HepG2 (cell line): ENCODE results near the gene ZNF324B. TPM values are rescaled to one million over a fixed set of nuclear protein-coding genes. Genes with fewer than 3 reads are reported as not detected.

Experiments used
- ASH2L ChIP-seq: fragments of 300-600, 200-600 bp; sonication (generic); IDR thresholded peaks from 2 replicates; pipeline ENCODE4 v1.7.0; 2017; ENCODE audit warnings: low read depth, mild to moderate bottlenecking, moderate library complexity, mixed read lengths, low read length; ENCODE audit not compliant: insufficient read length
- CAMTA2 ChIP-seq: sonication (generic); formaldehyde crosslinking; IDR thresholded peaks from 2 replicates; pipeline ENCODE4 v1.4.0; 2020; ENCODE audit warnings: mild to moderate bottlenecking, missing genetic modification reagents, borderline replicate concordance
- DR1 ChIP-seq: sonication (generic); formaldehyde crosslinking; IDR thresholded peaks from 2 replicates; pipeline ENCODE4 v1.8.0; 2021; ENCODE audit warnings: mild to moderate bottlenecking, missing genetic modification reagents, inconsistent platforms
- E2F5 ChIP-seq: sonication (generic); formaldehyde crosslinking; conservative IDR thresholded peaks from 2 replicates; pipeline ENCODE4 v1.4.0; 2020; ENCODE audit warnings: missing genetic modification reagents
- ESRRA ChIP-seq: sonication (generic); formaldehyde crosslinking; IDR thresholded peaks from 2 replicates; pipeline ENCODE4 v1.5.1; 2020; ENCODE audit warnings: mild to moderate bottlenecking, low read depth, missing genetic modification reagents
- MBD4 ChIP-seq: IDR thresholded peaks from 2 replicates; pipeline ENCODE4 v1.6.1; 2012; ENCODE audit warnings: low read length, inconsistent platforms, borderline replicate concordance
- RXRB ChIP-seq: IDR thresholded peaks from 2 replicates; pipeline ENCODE4 v1.6.1; 2016; ENCODE audit warnings: borderline replicate concordance, missing genetic modification reagents, missing compliant biosample characterization
- SCMH1 ChIP-seq: sonication (generic); formaldehyde crosslinking; IDR thresholded peaks from 2 replicates; pipeline ENCODE4 v1.9.0; 2021; ENCODE audit warnings: missing genetic modification reagents, mild to moderate bottlenecking, borderline replicate concordance
- ZNF143 ChIP-seq: sonication (generic); formaldehyde crosslinking; IDR thresholded peaks from 2 replicates; pipeline ENCODE4 v1.4.0; 2020; ENCODE audit warnings: missing genetic modification reagents
- ZNF451 ChIP-seq: sonication (generic); formaldehyde crosslinking; IDR thresholded peaks from 2 replicates; pipeline ENCODE4 v1.5.0; 2020; ENCODE audit warnings: mild to moderate bottlenecking, missing genetic modification reagents
- ZNF543 ChIP-seq: sonication (generic); formaldehyde crosslinking; IDR thresholded peaks from 2 replicates; pipeline ENCODE4 v1.4.0; 2020; ENCODE audit warnings: mild to moderate bottlenecking, missing genetic modification reagents
- ZNF546 ChIP-seq: sonication (generic); formaldehyde crosslinking; conservative IDR thresholded peaks from 2 replicates; pipeline ENCODE4 v1.8.1; 2023; ENCODE audit warnings: mild to moderate bottlenecking, missing genetic modification reagents
- ZNF549 ChIP-seq: sonication (generic); formaldehyde crosslinking; IDR thresholded peaks from 2 replicates; pipeline ENCODE4 v1.5.0; 2020; ENCODE audit warnings: missing genetic modification reagents
- ZNF570 ChIP-seq: sonication (generic); formaldehyde crosslinking; IDR thresholded peaks from 2 replicates; pipeline ENCODE4 v1.4.0; 2020; ENCODE audit warnings: mild to moderate bottlenecking, missing genetic modification reagents, borderline replicate concordance
- ZNF598 ChIP-seq: sonication (generic); formaldehyde crosslinking; IDR thresholded peaks from 2 replicates; pipeline ENCODE4 v1.5.1; 2020; ENCODE audit warnings: mild to moderate bottlenecking, missing genetic modification reagents, borderline replicate concordance
- ZNF713 ChIP-seq: sonication (generic); formaldehyde crosslinking; IDR thresholded peaks from 2 replicates; pipeline ENCODE4 v1.4.0; 2020; ENCODE audit warnings: mild to moderate bottlenecking, missing genetic modification reagents
- polyA plus RNA-seq, 8 experiments: library from polyadenylated mRNA; depleted of rRNA in 3 of 8; stranded (reverse) in 7 of 8; unstranded in 1 of 8; fragments of >200 nt; fragmentation: Illumina TruSeq in 4 of 8; extraction: Trizol in 4 of 8; gene quantifications; 2 replicates each; pipeline versions ENCODE4 v1.2.1 to v1.2.3, GENCODE V29; 2011 to 2016; ENCODE audit warnings: low read depth in 4 of 8, missing spikeins in 1 of 8, mixed read lengths in 1 of 8; ENCODE audit not compliant: insufficient read depth in 1 of 8
- total RNA-seq, 5 experiments: library from RNA; depleted of rRNA; stranded (reverse); fragments of >200 nt; fragmentation: Illumina TruSeq; extraction: Trizol; gene quantifications; 2 replicates each; pipeline ENCODE4 v1.2.3, GENCODE V29; 2016; ENCODE audit warnings: low read depth in 1 of 5
- TF ChIP-seq, protein P1 (sequence below): sonication (generic); formaldehyde crosslinking; IDR thresholded peaks from 2 replicates; pipeline ENCODE4 v1.5.0; 2020; ENCODE audit warnings: mild to moderate bottlenecking, missing genetic modification reagents, moderate library complexity
- TF ChIP-seq, protein P2 (sequence below): sonication (generic); formaldehyde crosslinking; IDR thresholded peaks from 2 replicates; pipeline ENCODE4 v1.4.0; 2020; ENCODE audit warnings: missing genetic modification reagents

ZNF324B gene
- total and polyA plus RNA-seq, 2 of the 13 experiments (the other 11 are each of a cell fraction or from before 2014, with no cell fraction given), result 0.53 to 3.0 TPM

- TF ChIP-seq E2F5 (CRISPR knock-in tag) (no peak), MBD4 (no peak), ZNF570 (no peak), ZNF143 (CRISPR knock-in tag) (peak; percentile 94), ASH2L (no peak), ESRRA (no peak), ZNF598 (CRISPR knock-in tag) (no peak), RXRB (CRISPR knock-in tag) (no peak), ZNF543 (CRISPR knock-in tag) (0 out of 2 replicates have a peak, but pooled peaks have one; percentile 47), SCMH1 (CRISPR knock-in tag) (no peak), ZNF451 (CRISPR knock-in tag) (no peak; the same call in 1 of the 2 replicates), ZNF713 (CRISPR knock-in tag) (no peak), CAMTA2 (no peak), DR1 (CRISPR knock-in tag) (peak; percentile 46; the same call in 1 of the 2 replicates), ZNF549 (CRISPR knock-in tag) (no peak), ZNF546 (no peak)
- TF ChIP-seq, protein P1, sequence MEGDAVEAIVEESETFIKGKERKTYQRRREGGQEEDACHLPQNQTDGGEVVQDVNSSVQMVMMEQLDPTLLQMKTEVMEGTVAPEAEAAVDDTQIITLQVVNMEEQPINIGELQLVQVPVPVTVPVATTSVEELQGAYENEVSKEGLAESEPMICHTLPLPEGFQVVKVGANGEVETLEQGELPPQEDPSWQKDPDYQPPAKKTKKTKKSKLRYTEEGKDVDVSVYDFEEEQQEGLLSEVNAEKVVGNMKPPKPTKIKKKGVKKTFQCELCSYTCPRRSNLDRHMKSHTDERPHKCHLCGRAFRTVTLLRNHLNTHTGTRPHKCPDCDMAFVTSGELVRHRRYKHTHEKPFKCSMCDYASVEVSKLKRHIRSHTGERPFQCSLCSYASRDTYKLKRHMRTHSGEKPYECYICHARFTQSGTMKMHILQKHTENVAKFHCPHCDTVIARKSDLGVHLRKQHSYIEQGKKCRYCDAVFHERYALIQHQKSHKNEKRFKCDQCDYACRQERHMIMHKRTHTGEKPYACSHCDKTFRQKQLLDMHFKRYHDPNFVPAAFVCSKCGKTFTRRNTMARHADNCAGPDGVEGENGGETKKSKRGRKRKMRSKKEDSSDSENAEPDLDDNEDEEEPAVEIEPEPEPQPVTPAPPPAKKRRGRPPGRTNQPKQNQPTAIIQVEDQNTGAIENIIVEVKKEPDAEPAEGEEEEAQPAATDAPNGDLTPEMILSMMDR (CRISPR knock-in tag), result peak; percentile 62
- TF ChIP-seq, protein P2, sequence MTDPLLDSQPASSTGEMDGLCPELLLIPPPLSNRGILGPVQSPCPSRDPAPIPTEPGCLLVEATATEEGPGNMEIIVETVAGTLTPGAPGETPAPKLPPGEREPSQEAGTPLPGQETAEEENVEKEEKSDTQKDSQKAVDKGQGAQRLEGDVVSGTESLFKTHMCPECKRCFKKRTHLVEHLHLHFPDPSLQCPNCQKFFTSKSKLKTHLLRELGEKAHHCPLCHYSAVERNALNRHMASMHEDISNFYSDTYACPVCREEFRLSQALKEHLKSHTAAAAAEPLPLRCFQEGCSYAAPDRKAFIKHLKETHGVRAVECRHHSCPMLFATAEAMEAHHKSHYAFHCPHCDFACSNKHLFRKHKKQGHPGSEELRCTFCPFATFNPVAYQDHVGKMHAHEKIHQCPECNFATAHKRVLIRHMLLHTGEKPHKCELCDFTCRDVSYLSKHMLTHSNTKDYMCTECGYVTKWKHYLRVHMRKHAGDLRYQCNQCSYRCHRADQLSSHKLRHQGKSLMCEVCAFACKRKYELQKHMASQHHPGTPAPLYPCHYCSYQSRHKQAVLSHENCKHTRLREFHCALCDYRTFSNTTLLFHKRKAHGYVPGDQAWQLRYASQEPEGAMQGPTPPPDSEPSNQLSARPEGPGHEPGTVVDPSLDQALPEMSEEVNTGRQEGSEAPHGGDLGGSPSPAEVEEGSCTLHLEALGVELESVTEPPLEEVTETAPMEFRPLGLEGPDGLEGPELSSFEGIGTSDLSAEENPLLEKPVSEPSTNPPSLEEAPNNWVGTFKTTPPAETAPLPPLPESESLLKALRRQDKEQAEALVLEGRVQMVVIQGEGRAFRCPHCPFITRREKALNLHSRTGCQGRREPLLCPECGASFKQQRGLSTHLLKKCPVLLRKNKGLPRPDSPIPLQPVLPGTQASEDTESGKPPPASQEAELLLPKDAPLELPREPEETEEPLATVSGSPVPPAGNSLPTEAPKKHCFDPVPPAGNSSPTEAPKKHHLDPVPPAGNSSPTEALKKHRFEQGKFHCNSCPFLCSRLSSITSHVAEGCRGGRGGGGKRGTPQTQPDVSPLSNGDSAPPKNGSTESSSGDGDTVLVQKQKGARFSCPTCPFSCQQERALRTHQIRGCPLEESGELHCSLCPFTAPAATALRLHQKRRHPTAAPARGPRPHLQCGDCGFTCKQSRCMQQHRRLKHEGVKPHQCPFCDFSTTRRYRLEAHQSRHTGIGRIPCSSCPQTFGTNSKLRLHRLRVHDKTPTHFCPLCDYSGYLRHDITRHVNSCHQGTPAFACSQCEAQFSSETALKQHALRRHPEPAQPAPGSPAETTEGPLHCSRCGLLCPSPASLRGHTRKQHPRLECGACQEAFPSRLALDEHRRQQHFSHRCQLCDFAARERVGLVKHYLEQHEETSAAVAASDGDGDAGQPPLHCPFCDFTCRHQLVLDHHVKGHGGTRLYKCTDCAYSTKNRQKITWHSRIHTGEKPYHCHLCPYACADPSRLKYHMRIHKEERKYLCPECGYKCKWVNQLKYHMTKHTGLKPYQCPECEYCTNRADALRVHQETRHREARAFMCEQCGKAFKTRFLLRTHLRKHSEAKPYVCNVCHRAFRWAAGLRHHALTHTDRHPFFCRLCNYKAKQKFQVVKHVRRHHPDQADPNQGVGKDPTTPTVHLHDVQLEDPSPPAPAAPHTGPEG, result no peak
Measured at GRCh38 chr19:58466760-58467589, 15.6 kb downstream of the ZNF324B start, which contains the start of gene ZNF324 (continued).
